CD14-positive monocyte (primary cell): ENCODE results near the gene MS4A18. TPM values are rescaled to one million over a fixed set of nuclear protein-coding genes. Genes with fewer than 3 reads are reported as not detected.

Source experiments
- DNase-seq, 3 donors: peaks; one replicate each; pipeline ENCODE4 v3.0.0-alpha.2; 2011 to 2022
- H2AFZ ChIP-seq: 2 replicates; pipeline ENCODE4 v1.6.0; 2012; ENCODE audit warnings: mild to moderate bottlenecking, low read depth, low read length, inconsistent platforms; ENCODE audit not compliant: insufficient read depth, poor library complexity, severe bottlenecking
- H3K27ac ChIP-seq, 2 donors: 1 replicate in 1 of 2; 2 replicates in 1 of 2; pipeline ENCODE4 v1.5.1; 2012 to 2013; ENCODE audit warnings: low read length in 2 of 2, control low read depth in 1 of 2, inconsistent platforms in 1 of 2, low read depth in 1 of 2, mild to moderate bottlenecking in 1 of 2
- H3K27me3 ChIP-seq, 2 donors: one replicate each; pipeline versions ENCODE4 v1.6.0 to v1.6.1; 2011 to 2013; ENCODE audit warnings: low read length in 2 of 2; ENCODE audit not compliant: control insufficient read depth in 2 of 2, insufficient read depth in 2 of 2
- H3K36me3 ChIP-seq, 2 donors: replicated peaks in 1 of 2; 1 replicate in 1 of 2; 2 replicates in 1 of 2; pipeline versions ENCODE4 v1.5.1 to v1.6.1; 2012 to 2013; ENCODE audit warnings: low read length in 2 of 2, control low read depth in 1 of 2, inconsistent platforms in 1 of 2, mild to moderate bottlenecking in 1 of 2; ENCODE audit not compliant: insufficient read depth in 2 of 2, control insufficient read depth in 1 of 2
- H3K4me1 ChIP-seq, 2 donors: 1 replicate in 1 of 2; 2 replicates in 1 of 2; pipeline versions ENCODE4 v1.5.1 to v1.6.1; 2012 to 2013; ENCODE audit warnings: low read length in 2 of 2, control low read depth in 1 of 2, inconsistent platforms in 1 of 2, mild to moderate bottlenecking in 1 of 2, moderate library complexity in 1 of 2; ENCODE audit not compliant: insufficient read depth in 2 of 2, control insufficient read depth in 1 of 2
- H3K4me2 ChIP-seq: replicated peaks from 2 replicates; pipeline ENCODE3; 2012; ENCODE audit warnings: low read length, moderate library complexity, mild to moderate bottlenecking; ENCODE audit not compliant: poor library complexity, severe bottlenecking; ENCODE audit errors: extremely low read depth
- H3K4me3 ChIP-seq, 3 experiments: fragments of 200-600 bp in 1 of 3; sonication (generic) in 1 of 3; replicated peaks in 1 of 3; 1 replicate in 2 of 3; 2 replicates in 1 of 3; pipeline ENCODE4 v1.5.1; 2011 to 2013; ENCODE audit warnings: low read length in 3 of 3, mild to moderate bottlenecking in 3 of 3, control low read depth in 2 of 3, low read depth in 2 of 3, inconsistent platforms in 1 of 3, moderate library complexity in 1 of 3
- H3K79me2 ChIP-seq: 2 replicates; pipeline ENCODE4 v1.6.0; 2012; ENCODE audit warnings: mild to moderate bottlenecking, control low read depth, inconsistent platforms, low read length, moderate library complexity; ENCODE audit not compliant: insufficient read depth
- H3K9ac ChIP-seq: 2 replicates; pipeline ENCODE4 v1.6.0; 2017; ENCODE audit warnings: low read length, mild to moderate bottlenecking; ENCODE audit not compliant: insufficient read depth, poor library complexity, severe bottlenecking
- H3K9me3 ChIP-seq, 2 donors: replicated peaks in 1 of 2; 1 replicate in 1 of 2; 2 replicates in 1 of 2; pipeline versions ENCODE4 v1.5.1 to v1.6.1; 2012 to 2013; ENCODE audit warnings: low read length in 2 of 2, control low read depth in 1 of 2; ENCODE audit not compliant: control insufficient read depth in 1 of 2, insufficient read depth in 1 of 2
- H4K20me1 ChIP-seq: 2 replicates; pipeline ENCODE4 v1.6.0; 2012; ENCODE audit warnings: mild to moderate bottlenecking, low read length, control low read depth, moderate library complexity; ENCODE audit not compliant: insufficient read depth
- H3K27ac Mint-ChIP-seq, 7 donors: one replicate each; pipeline ENCODE4 v1.8.0; 2020; ENCODE audit warnings: mild to moderate bottlenecking in 7 of 7, mixed read lengths in 7 of 7, moderate library complexity in 6 of 7, inconsistent platforms in 2 of 7
- H3K27me3 Mint-ChIP-seq, 3 donors: one replicate each; pipeline ENCODE4 v1.8.0; 2021 to 2022; ENCODE audit warnings: low read depth in 3 of 3, mild to moderate bottlenecking in 3 of 3, mixed read lengths in 3 of 3, moderate library complexity in 3 of 3, inconsistent platforms in 1 of 3
- H3K36me3 Mint-ChIP-seq, 2 donors: one replicate each; pipeline ENCODE4 v1.8.0; 2020; ENCODE audit warnings: mixed read lengths in 2 of 2, inconsistent platforms in 1 of 2, mild to moderate bottlenecking in 1 of 2
- H3K4me1 Mint-ChIP-seq: one replicate; pipeline ENCODE4 v1.8.0; 2020; ENCODE audit warnings: mild to moderate bottlenecking, mixed read lengths
- H3K4me3 Mint-ChIP-seq, 2 donors: one replicate each; pipeline ENCODE4 v1.8.0; 2020; ENCODE audit warnings: mild to moderate bottlenecking in 2 of 2, mixed read lengths in 2 of 2, moderate library complexity in 1 of 2
- H3K9me3 Mint-ChIP-seq, 7 donors: one replicate each; pipeline ENCODE4 v1.8.0; 2020 to 2022; ENCODE audit warnings: mixed read lengths in 7 of 7, mild to moderate bottlenecking in 6 of 7, moderate library complexity in 6 of 7, inconsistent platforms in 2 of 7
- WGBS: methylation state at CpG from one replicate; pipeline ENCODE4 v1.1.5; 2013; ENCODE audit warnings: missing lambda C conversion rate; ENCODE audit not compliant: insufficient coverage; 5-methylcytosine and 5-hydroxymethylcytosine counted together
- intact Hi-C, 2 donors: fragments of 100-400 bp; cut with micrococcal nuclease; formaldehyde crosslinking; loops; one replicate each; pipeline versions ENCODE4 v1.15.0 to v1.15.1; 2023
- polyA plus RNA-seq, 3 donors: library from polyadenylated mRNA; depleted of rRNA in 1 of 3; unstranded in 2 of 3; stranded (reverse) in 1 of 3; fragments of 300-500 nt in 2 of 3; fragments of >200 nt in 1 of 3; fragmentation: Illumina TruSeq in 2 of 3; gene quantifications; 1 replicate in 2 of 3; 2 replicates in 1 of 3; pipeline ENCODE4 v1.2.3, GENCODE V29; 2012 to 2021
- TF ChIP-seq, protein P1 (sequence below): fragments of 200-600 bp; IDR thresholded peaks from one replicate; pipeline ENCODE4 v1.8.0; 2022; ENCODE audit warnings: antibody characterized with exemption, mild to moderate bottlenecking

MS4A18 gene
- polyA plus RNA-seq, 3 donors, result not detected

DNA sequence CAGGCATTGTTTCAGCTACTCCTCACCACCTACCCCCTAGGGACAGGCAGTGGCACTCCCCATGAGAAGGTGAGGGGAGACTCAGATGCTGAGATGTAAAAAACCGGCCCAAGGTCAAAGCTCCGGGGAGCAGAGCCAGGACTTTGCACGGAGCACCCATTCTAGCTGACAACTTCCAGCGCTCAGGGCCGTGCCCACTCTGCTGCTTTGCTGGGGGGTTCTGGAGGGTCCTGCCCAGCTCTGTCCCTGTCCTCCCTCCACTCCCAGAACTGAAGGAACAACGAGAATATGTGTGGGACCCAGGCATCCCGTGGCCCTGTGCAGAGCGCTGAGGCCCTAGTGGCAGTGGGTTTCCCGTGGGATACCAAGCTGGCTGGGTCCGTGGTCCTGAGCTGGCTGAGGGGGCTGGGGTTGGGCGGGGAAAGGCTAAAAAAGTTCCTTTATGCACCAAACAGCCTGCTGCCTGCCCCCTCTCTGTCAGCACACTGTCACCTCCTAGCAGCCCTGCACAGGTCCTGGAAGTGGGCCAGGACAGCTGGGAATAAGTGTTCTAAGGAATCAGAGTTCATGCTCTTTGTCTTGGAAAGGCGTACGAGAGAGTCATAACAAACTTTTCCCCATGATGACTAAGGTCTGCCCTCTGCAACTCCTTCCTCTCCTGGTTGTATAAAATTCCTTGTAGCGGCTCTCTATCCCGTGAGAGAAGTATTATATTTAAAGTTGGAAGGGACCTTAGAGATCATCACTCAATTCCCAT lies 62.5 kb downstream of the MS4A18 start:
- intact Hi-C loops, result no loop called here
- whole genome bisulfite sequencing, result 96% methylated on average over 9 of the region's 15 CpGs
- H3K27ac Mint-ChIP-seq, result peak overlapping the region in 1 of 7 donors; percentile 34

DNA sequence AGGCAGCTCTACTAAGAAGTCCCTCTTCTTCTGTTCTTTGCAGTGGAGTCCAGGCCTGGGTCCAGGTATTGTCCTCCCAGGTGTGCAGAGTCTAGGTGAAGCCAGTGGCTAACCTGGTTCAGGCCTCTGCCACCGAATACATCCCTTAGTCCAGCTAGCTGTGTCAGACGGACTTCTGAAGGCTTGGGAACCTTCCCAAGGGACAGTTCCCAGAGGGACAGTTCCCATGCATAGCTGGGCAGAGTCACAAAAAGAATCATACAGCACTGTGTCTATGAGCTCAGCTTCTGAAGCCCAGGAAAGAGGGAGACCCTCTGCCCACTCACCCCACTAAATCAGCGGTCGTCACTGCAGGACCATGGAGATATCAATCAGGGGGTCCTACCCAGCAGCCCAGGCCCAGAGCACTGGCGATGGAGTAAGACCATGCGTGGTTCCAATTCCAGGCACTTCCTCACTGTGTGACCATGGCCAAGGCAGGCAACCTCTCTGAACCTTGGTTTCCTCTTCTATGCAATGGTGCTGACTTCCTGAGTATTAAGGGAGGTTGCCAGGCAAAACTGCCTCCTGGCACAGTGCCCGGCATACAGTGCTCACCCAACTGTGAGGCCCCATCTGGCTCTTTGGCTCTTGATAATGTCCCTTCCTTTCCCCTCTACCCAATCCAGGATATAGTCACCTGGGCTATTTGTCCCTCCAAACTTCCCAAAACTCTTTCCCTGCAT lies 64.0 kb downstream of the MS4A18 start:
- H3K27me3 ChIP-seq, result no peaks in the 10 kb centered on the region
- H3K9ac ChIP-seq, result no peak overlapping the region
- no peak for DNase-seq
- WGBS, result 100% methylated on average over 4 of the region's 7 CpGs
- no peak overlapping the region for H2AFZ ChIP-seq
- peaks cover 0 to 4% of the 10 kb centered on the region in 2 donors for H3K9me3 ChIP-seq
- Mint-ChIP-seq H3K27me3 (peaks cover 0 to 7% (median 4%) of the 10 kb centered on the region in 3 donors), H3K9me3 (peaks cover 0 to 9% (median 5%) of the 10 kb centered on the region in 7 donors), H3K4me1 (no peaks in the 10 kb centered on the region), H3K27ac (no peak overlapping the region), H3K36me3 (no peaks in the 10 kb centered on the region), H3K4me3 (no peak overlapping the region)
- no peaks in the 10 kb centered on the region for H3K36me3 ChIP-seq
- no peaks in the 10 kb centered on the region for H3K79me2 ChIP-seq
- no peaks in the 10 kb centered on the region for H3K4me1 ChIP-seq
- intact Hi-C loops, result no loop called here
- no peak overlapping the region for H3K4me3 ChIP-seq
- H3K4me2 ChIP-seq, result no peak overlapping the region
- H3K27ac ChIP-seq, result no peak overlapping the region
- H4K20me1 ChIP-seq, result no peaks in the 10 kb centered on the region
- TF ChIP-seq, protein P1, sequence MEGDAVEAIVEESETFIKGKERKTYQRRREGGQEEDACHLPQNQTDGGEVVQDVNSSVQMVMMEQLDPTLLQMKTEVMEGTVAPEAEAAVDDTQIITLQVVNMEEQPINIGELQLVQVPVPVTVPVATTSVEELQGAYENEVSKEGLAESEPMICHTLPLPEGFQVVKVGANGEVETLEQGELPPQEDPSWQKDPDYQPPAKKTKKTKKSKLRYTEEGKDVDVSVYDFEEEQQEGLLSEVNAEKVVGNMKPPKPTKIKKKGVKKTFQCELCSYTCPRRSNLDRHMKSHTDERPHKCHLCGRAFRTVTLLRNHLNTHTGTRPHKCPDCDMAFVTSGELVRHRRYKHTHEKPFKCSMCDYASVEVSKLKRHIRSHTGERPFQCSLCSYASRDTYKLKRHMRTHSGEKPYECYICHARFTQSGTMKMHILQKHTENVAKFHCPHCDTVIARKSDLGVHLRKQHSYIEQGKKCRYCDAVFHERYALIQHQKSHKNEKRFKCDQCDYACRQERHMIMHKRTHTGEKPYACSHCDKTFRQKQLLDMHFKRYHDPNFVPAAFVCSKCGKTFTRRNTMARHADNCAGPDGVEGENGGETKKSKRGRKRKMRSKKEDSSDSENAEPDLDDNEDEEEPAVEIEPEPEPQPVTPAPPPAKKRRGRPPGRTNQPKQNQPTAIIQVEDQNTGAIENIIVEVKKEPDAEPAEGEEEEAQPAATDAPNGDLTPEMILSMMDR, result no peak

More for the DNA sequence above, 62.5 kb downstream of the MS4A18 start:
- no peaks in the 10 kb centered on the region for H3K4me1 ChIP-seq
- no peaks in the 10 kb centered on the region for H3K36me3 ChIP-seq
- no peak overlapping the region for H3K9ac ChIP-seq
- H3K4me2 ChIP-seq, result no peak overlapping the region
- H3K9me3 ChIP-seq, result peaks cover 0 to 4% of the 10 kb centered on the region in 2 donors
- H3K4me3 ChIP-seq, result no peak overlapping the region
- no peak overlapping the region for H3K27ac ChIP-seq
- no peaks in the 10 kb centered on the region for H4K20me1 ChIP-seq
- no peak for DNase-seq
- H3K27me3 ChIP-seq, result no peaks in the 10 kb centered on the region
- peaks cover 2 to 7% (median 2%) of the 10 kb centered on the region in 3 donors for H3K27me3 Mint-ChIP-seq
- H3K79me2 ChIP-seq, result no peaks in the 10 kb centered on the region
- no peaks in the 10 kb centered on the region for H3K4me1 Mint-ChIP-seq
- H3K36me3 Mint-ChIP-seq, result no peaks in the 10 kb centered on the region
- peaks cover 0 to 7% (median 3%) of the 10 kb centered on the region in 7 donors for H3K9me3 Mint-ChIP-seq
- H3K4me3 Mint-ChIP-seq, result no peak overlapping the region
- H2AFZ ChIP-seq, result no peak overlapping the region
- TF ChIP-seq, protein P1, result no peak
